ENCODE results near the gene CAMTA2.

DNA sequence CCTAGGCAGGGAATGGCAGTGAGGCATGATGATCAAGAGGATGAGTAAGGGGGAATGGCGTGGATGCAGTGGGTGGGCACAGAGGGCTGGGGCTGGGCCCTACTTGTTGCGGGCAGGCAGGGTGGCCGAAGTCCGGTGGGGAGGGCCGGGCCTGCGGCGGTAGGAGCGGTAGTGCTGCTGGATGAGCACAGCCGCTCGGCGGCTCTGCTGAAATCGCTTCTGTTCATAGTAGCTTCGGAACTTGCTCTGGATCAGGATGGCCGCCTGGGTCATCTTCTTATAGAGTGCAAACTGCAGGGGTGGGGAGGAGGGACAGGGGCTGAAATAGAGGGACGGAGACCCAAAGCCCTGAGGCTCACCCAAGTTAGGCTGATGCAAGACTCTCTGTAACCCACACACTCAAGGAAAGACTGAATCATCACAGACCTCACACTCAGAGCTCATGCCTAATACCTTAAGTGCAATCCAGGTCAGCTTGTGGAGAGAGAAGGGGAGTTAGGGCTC, 18.4 kb downstream of the CAMTA2 start:
- no peak for TF ChIP-seq GATA2 (IDR thresholded peaks at IDR 0.05; ENCODE audit: low read depth, low read length)
- no peak for TF ChIP-seq GATA3 (IDR thresholded peaks at IDR 0.05; ENCODE audit: low read depth, low read length)

Measured in SH-SY5Y (cell line).